Daoy (cell line): ENCODE results near the gene UGT1A9. TPM values are rescaled to one million over a fixed set of nuclear protein-coding genes. Genes with fewer than 3 reads are reported as not detected.

ENCODE experiments used
- DNase-seq: peaks from one replicate; pipeline ENCODE4 v3.0.0-alpha.2; 2015; ENCODE audit warnings: low read depth
- total RNA-seq: library from RNA; depleted of rRNA; stranded (reverse); fragments of >200 nt; shearing (Covaris generic); gene quantifications from 2 replicates; pipeline ENCODE4 v1.2.3, GENCODE V29; 2014

UGT1A9 gene
- total RNA-seq, 1 experiment from 2014 or later, result 1.0 TPM

- DNase-seq, result no peak
These were observed 124.6 kb downstream of the UGT1A9 start for GRCh38 chr2:233796254-233796653.

GRCh38 chr2:233798335-233799086 is 126.8 kb downstream of the UGT1A9 start:
- no peak for DNase-seq

GRCh38 chr2:233799087-233799665 is 127.5 kb downstream of the UGT1A9 start:
- no peak for DNase-seq

- DNase-seq, result no peak
These were observed 128.0 kb downstream of the UGT1A9 start for GRCh38 chr2:233799716-233800115.

- DNase-seq, result no peak
These were observed 128.5 kb downstream of the UGT1A9 start for GRCh38 chr2:233800208-233800607.

GRCh38 chr2:233801357-233802131 is 129.8 kb downstream of the UGT1A9 start:
- peak; percentile 71 for DNase-seq

GRCh38 chr2:233802132-233802815 is 130.6 kb downstream of the UGT1A9 start:
- DNase-seq, result no peak

- DNase-seq, result no peak
These were observed 131.7 kb downstream of the UGT1A9 start for GRCh38 chr2:233803292-233803911.

- DNase-seq, result no peak
These were observed 132.3 kb downstream of the UGT1A9 start for GRCh38 chr2:233803994-233804393.

GRCh38 chr2:233807215-233807865 is 135.6 kb downstream of the UGT1A9 start:
- DNase-seq, result no peak

GRCh38 chr2:233807966-233808935 is 136.6 kb downstream of the UGT1A9 start:
- DNase-seq, result no peak

GRCh38 chr2:233810385-233810784 is 138.7 kb downstream of the UGT1A9 start:
- no peak for DNase-seq

GRCh38 chr2:233811087-233811486 is 139.4 kb downstream of the UGT1A9 start:
- DNase-seq, result no peak

GRCh38 chr2:233811732-233812131 is 140.0 kb downstream of the UGT1A9 start:
- DNase-seq, result no peak

GRCh38 chr2:233813236-233814055 is 141.7 kb downstream of the UGT1A9 start:
- DNase-seq, result no peak

GRCh38 chr2:233814056-233814835 is 142.5 kb downstream of the UGT1A9 start:
- no peak for DNase-seq

- DNase-seq, result no peak
These were observed 144.2 kb downstream of the UGT1A9 start for GRCh38 chr2:233815861-233816260.

- peak; percentile 34 for DNase-seq
These were observed 144.6 kb downstream of the UGT1A9 start for GRCh38 chr2:233816334-233816733.
